Adrenal gland (tissue), 5 donors: ENCODE measurements around the gene MSMO1.

Source experiments
- CTCF ChIP-seq, 6 experiments: fragments of 450-650 bp in 4 of 6; fragments of 200-600 bp in 2 of 6; sonication (generic) in 1 of 6; IDR thresholded peaks; 1 replicate in 5 of 6; 2 replicates in 1 of 6; pipeline versions ENCODE4 v1.5.1 to v1.8.0; 2016 to 2021; ENCODE audit warnings: antibody characterized with exemption in 6 of 6, mild to moderate bottlenecking in 2 of 6, moderate library complexity in 1 of 6
- POLR2A ChIP-seq, 2 donors: fragments of 450-650 bp; IDR thresholded peaks; one replicate each; pipeline ENCODE4 v1.6.1; 2017; ENCODE audit warnings: antibody characterized with exemption in 2 of 2, mild to moderate bottlenecking in 2 of 2, moderate library complexity in 1 of 2
- donor health status: DM: no; HTN: no; CAD: no.

GRCh38 chr4:165347647-165348569 is 20.4 kb downstream of the MSMO1 start:
- TF ChIP-seq CTCF (IDR thresholded peaks at IDR 0.05) (no peak), POLR2A (IDR thresholded peaks at IDR 0.05) (no peak)
